ENCODE results near the gene VWA8. TPM values are rescaled to one million over a fixed set of nuclear protein-coding genes. Genes with fewer than 3 reads are reported as not detected.

The VWA8 gene
- total RNA-seq, 4 donors from 2014 or later = 27.7 to 47.7 (median 39.5) TPM

DNA sequence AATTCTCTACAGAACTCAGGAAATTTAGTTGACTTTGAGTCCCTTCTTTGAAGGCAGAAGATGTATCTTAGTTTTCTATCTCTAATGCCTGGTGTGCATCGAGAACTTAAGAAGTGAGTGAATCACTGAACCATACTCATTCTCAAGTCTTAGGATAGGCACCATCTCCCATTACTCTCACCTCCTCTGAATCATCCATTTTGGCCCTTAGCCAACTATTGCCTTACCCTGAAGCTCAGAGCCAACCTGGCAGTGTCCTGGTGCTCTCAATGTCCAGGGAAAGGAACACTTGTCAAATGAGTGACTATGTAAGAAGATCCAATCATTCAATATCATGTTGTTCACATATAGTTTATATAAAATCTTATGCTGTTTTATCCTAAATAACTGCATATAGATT, 357.0 kb downstream of the VWA8 start:
- H3K4me1 ChIP-seq = no peaks in the 10 kb centered on the region
- DNase-seq = peak in 1 of 3 donors; percentile 50
- peaks cover 0 to 8% (median 0%) of the 10 kb centered on the region in 3 donors for H3K36me3 ChIP-seq
- H3K9me3 ChIP-seq = no peaks in the 10 kb centered on the region
- H3K27ac ChIP-seq = no peak overlapping the region
- no peak for TF ChIP-seq POLR2A (IDR thresholded peaks at IDR 0.05)
- no peaks in the 10 kb centered on the region for H3K27me3 ChIP-seq
- H3K4me3 ChIP-seq = no peak overlapping the region

DNA sequence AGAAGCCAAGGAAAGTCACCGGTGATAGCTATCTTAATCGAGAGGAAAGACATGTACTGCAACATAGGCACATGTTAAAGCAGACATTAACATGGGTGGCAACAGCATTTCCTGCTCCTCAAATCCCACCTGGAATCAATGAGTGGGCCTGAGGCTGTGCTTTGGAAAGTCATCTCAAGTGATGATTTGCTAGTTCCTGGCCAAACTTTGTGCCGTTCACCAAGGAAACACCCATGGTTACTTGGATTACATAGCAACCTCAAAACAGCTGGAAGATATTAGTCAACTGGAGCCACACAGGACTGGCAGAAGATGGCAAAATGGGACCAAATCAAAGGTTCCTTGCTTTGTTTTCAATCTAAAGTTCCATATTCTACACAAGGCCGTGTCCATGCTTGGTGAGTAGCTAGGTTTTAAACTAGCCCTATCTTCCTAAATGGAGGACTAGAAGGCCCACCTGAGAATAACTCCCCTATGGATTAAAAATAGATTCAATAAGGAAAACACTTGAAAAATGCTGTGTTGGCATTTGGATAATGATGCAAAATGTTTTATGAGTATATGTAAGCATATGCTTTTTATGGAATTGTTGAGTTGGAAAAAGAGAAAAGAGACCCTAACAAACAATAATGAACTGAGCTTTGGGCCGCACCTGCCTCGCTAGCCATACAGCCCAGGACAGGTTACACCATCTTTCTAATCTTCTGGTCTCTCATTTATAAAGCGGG, 359.0 kb downstream of the VWA8 start:
- Histone ChIP-seq H3K9me3 (no peaks in the 10 kb centered on the region), H3K27ac (no peak overlapping the region), H3K36me3 (peaks cover 0 to 4% (median 0%) of the 10 kb centered on the region in 3 donors), H3K4me1 (no peaks in the 10 kb centered on the region), H3K4me3 (no peak overlapping the region), H3K27me3 (no peaks in the 10 kb centered on the region)
- no peak for DNase-seq
- no peak for TF ChIP-seq POLR2A (IDR thresholded peaks at IDR 0.05)
- TF ChIP-seq, protein P1, sequence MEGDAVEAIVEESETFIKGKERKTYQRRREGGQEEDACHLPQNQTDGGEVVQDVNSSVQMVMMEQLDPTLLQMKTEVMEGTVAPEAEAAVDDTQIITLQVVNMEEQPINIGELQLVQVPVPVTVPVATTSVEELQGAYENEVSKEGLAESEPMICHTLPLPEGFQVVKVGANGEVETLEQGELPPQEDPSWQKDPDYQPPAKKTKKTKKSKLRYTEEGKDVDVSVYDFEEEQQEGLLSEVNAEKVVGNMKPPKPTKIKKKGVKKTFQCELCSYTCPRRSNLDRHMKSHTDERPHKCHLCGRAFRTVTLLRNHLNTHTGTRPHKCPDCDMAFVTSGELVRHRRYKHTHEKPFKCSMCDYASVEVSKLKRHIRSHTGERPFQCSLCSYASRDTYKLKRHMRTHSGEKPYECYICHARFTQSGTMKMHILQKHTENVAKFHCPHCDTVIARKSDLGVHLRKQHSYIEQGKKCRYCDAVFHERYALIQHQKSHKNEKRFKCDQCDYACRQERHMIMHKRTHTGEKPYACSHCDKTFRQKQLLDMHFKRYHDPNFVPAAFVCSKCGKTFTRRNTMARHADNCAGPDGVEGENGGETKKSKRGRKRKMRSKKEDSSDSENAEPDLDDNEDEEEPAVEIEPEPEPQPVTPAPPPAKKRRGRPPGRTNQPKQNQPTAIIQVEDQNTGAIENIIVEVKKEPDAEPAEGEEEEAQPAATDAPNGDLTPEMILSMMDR (IDR thresholded peaks at IDR 0.05) = no peak

DNA sequence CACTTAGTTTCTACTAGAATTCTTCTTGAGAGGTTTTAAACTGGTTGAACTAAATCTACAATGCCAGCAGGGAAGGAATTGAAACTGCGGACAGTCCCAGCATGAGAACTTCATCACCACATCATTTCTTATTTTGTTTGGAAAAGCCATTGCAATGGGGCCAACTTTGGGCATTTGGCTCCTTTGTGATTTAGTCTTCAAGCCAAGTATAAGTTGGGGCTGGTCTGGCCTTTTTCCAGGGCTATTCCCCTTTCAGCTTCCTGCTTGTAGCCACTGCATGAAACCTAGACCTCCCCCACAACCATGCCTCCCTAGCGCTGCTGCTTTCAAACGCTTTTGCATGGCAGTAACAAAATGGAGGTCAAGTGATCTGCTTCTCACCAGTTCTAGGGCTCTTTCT, 361.3 kb downstream of the VWA8 start:
- no peaks in the 10 kb centered on the region for H3K9me3 ChIP-seq
- DNase-seq = no peak
- TF ChIP-seq, protein P1 (IDR thresholded peaks at IDR 0.05) = no peak
- TF ChIP-seq POLR2A (IDR thresholded peaks at IDR 0.05) = no peak
- H3K27me3 ChIP-seq = no peaks in the 10 kb centered on the region
- no peaks in the 10 kb centered on the region for H3K4me1 ChIP-seq
- no peak overlapping the region for H3K27ac ChIP-seq
- H3K36me3 ChIP-seq = no peaks in the 10 kb centered on the region
- H3K4me3 ChIP-seq = no peak overlapping the region

DNA sequence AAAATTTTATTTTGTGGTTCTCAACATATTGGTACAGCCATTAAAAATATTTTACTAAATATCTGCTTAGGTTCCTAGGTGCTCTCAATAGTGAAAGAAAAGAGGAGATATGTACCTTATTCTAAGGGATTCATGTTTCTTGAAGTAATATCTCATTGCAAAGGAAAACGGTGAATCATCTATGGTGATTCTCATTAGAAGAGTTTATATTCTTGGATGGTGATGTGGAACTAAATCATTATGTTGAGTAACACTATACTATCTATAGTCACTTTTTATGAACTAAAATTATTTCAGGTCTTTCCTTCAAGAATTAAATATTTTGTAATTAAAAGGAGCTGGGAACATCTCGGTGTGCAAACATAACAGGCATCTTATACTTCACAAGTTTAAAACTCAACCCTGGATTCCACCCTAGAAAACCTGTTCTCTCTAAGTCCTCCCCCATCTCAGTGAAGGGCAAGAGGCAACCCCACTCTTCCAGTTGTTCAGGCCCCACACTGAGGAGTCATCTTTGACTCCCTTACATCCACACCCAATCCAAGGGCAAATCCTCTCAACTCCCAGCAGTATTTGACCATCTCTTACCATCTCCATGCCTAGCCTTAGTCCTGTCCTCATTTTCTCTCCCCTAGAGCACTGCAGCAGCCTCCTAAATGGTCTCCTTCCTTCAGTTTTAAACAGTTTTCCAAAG, 363.4 kb downstream of the VWA8 start:
- Histone ChIP-seq H3K36me3 (no peaks in the 10 kb centered on the region), H3K27me3 (no peaks in the 10 kb centered on the region), H3K27ac (no peak overlapping the region), H3K4me1 (no peaks in the 10 kb centered on the region), H3K4me3 (no peak overlapping the region), H3K9me3 (no peaks in the 10 kb centered on the region)
- DNase-seq = no peak
- TF ChIP-seq, protein P1 (IDR thresholded peaks at IDR 0.05) = no peak
- TF ChIP-seq POLR2A (IDR thresholded peaks at IDR 0.05) = no peak

DNA sequence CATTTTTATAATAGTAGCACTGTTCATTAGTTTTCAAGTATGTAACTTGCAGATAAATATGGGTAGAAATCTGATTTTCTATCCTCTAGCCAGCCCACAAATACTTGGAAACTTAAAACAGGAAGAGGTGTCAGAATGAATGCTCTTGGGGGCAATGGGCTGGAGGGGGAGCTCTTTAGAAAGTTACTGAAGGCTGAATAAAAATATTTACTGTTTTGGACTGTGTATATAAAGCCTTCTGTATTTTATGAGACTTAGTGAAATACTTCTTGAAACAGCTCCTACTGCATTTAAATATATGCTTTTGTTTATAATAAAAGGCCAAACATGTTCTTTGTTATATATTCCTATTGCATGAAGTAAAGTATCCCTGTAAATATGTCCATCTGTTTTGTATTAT, 364.7 kb downstream of the VWA8 start:
- Histone ChIP-seq H3K4me1 (no peaks in the 10 kb centered on the region), H3K27ac (no peak overlapping the region), H3K4me3 (no peak overlapping the region), H3K9me3 (no peaks in the 10 kb centered on the region), H3K27me3 (no peaks in the 10 kb centered on the region), H3K36me3 (no peaks in the 10 kb centered on the region)
- TF ChIP-seq, protein P1 (IDR thresholded peaks at IDR 0.05) = no peak
- no peak for TF ChIP-seq POLR2A (IDR thresholded peaks at IDR 0.05)
- no peak for DNase-seq

DNA sequence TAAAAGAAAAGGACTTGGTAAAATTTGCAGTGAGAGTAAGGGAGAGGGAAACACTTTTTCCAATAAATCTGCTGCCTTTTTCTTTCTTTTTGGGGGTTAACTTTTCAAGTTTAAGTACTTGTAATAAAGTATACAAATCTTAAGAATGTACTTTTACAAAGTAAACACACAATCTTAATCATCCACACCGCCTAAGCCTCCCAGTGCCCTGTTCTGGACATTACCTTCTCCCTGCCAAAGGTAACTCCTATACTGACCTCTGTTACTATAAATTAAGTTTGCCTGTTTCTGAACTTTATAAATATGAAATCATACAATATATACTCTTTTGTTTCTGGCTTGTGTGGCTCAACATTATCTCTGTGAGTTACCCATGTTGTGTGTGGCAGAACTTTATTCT, 365.6 kb downstream of the VWA8 start:
- TF ChIP-seq, protein P1 (IDR thresholded peaks at IDR 0.05) = no peak
- no peak for TF ChIP-seq POLR2A (IDR thresholded peaks at IDR 0.05)
- Histone ChIP-seq H3K4me1 (no peaks in the 10 kb centered on the region), H3K4me3 (no peak overlapping the region), H3K9me3 (no peaks in the 10 kb centered on the region), H3K27me3 (no peaks in the 10 kb centered on the region), H3K36me3 (no peaks in the 10 kb centered on the region), H3K27ac (no peak overlapping the region)
- no peak for DNase-seq
